Endothelial cell of umbilical vein (primary cell): Measurements from ENCODE around the gene VPS16. TPM values are rescaled to one million over a fixed set of nuclear protein-coding genes. Genes with fewer than 3 reads are reported as not detected.

ENCODE experiments used
- BruUV-seq: library from RNA; stranded (reverse); fragments of 400-500 nt; replicated peaks from 2 replicates; lab custom pipeline; 2021; lab: Mats Ljungman, UMichigan
- CTCF ChIA-PET: fragments of 300-600, 350-600 bp; sonication (Branson Sonifier 250); formaldehyde crosslinking; loops from one replicate; lab custom pipeline; 2021; ENCODE audit warnings: antibody characterized with exemption, inconsistent platforms; lab: Charles Lee
- POLR2A ChIA-PET: fragments of 300-600, 350-600 bp; sonication (Branson Sonifier 250); formaldehyde crosslinking; loops from one replicate; lab custom pipeline; 2021; ENCODE audit warnings: antibody characterized with exemption, inconsistent platforms; lab: Charles Lee
- DNase-seq: peaks from one replicate; pipeline ENCODE4 v3.0.0-alpha.2; 2011; ENCODE audit warnings: low read depth, low spot score
- FAIRE-seq: peaks from 2 replicates; lab custom pipeline; 2011; peaks lifted over from hg19 to GRCh38; lab: Jason Lieb, UNC
- H2AFZ ChIP-seq: 2 replicates; pipeline ENCODE4 v1.6.0; 2012; ENCODE audit warnings: low read depth, low read length, control low read depth, inconsistent platforms
- H3K27ac ChIP-seq: 2 replicates; pipeline ENCODE4 v1.5.1; 2011; ENCODE audit warnings: low read depth, mild to moderate bottlenecking, control low read depth, low read length, moderate library complexity; ENCODE audit not compliant: insufficient read depth
- H3K27me3 ChIP-seq, 2 experiments: 2 replicates each; pipeline versions ENCODE4 v1.6.0 to v1.6.1; 2011; ENCODE audit warnings: low read length in 2 of 2, mixed read lengths in 1 of 2; ENCODE audit not compliant: control insufficient read depth in 2 of 2, insufficient read depth in 2 of 2
- H3K36me3 ChIP-seq, 2 experiments: 2 replicates in 1 of 2; 3 replicates in 1 of 2; pipeline ENCODE4 v1.5.1; 2011; ENCODE audit warnings: low read length in 2 of 2, mild to moderate bottlenecking in 1 of 2, moderate library complexity in 1 of 2; ENCODE audit not compliant: control insufficient read depth in 2 of 2, insufficient read depth in 2 of 2; ENCODE audit errors: extremely low read depth in 1 of 2
- H3K4me1 ChIP-seq: 3 replicates; pipeline ENCODE4 v1.5.1; 2011; ENCODE audit warnings: mild to moderate bottlenecking, low read length; ENCODE audit not compliant: control insufficient read depth, insufficient read depth; ENCODE audit errors: extremely low read depth
- H3K4me2 ChIP-seq: 2 replicates; pipeline ENCODE4 v1.6.1; 2011; ENCODE audit warnings: low read length, control low read depth, mixed read lengths; ENCODE audit not compliant: insufficient read depth
- H3K4me3 ChIP-seq, 3 experiments: fragments of 200-600 bp in 1 of 3; sonication (generic), shearing (Covaris generic) in 1 of 3; replicated peaks in 1 of 3; 2 replicates each; pipeline ENCODE4 v1.5.1; 2011 to 2016; ENCODE audit warnings: control low read depth in 3 of 3, low read length in 3 of 3, mild to moderate bottlenecking in 2 of 3, inconsistent platforms in 1 of 3, low read depth in 1 of 3, moderate library complexity in 1 of 3; ENCODE audit not compliant: insufficient read depth in 1 of 3
- H3K79me2 ChIP-seq: 2 replicates; pipeline ENCODE4 v1.6.0; 2012; ENCODE audit warnings: low read length, inconsistent platforms; ENCODE audit not compliant: control insufficient read depth, insufficient read depth
- H3K9ac ChIP-seq: replicated peaks from 2 replicates; pipeline ENCODE3; 2011; ENCODE audit warnings: low read length, control low read depth; ENCODE audit not compliant: insufficient read depth; ENCODE audit errors: extremely low read depth
- H3K9me1 ChIP-seq: replicated peaks from 3 replicates; pipeline ENCODE4 v1.6.0; 2011; ENCODE audit warnings: mild to moderate bottlenecking, low read length; ENCODE audit not compliant: control insufficient read depth, insufficient read depth; ENCODE audit errors: extremely low read depth
- H3K9me3 ChIP-seq: replicated peaks from 2 replicates; pipeline ENCODE4 v1.5.1; 2012; ENCODE audit warnings: low read length, inconsistent platforms; ENCODE audit not compliant: control insufficient read depth, insufficient read depth
- H4K20me1 ChIP-seq: replicated peaks from 2 replicates; pipeline ENCODE3; 2011; ENCODE audit warnings: mild to moderate bottlenecking, low read length; ENCODE audit not compliant: control insufficient read depth, insufficient read depth; ENCODE audit errors: extremely low read depth
- CTCF ChIP-seq, 2 donors: IDR thresholded peaks; 1 replicate in 1 of 2; 2 replicates in 1 of 2; pipeline ENCODE4 v1.5.1; 2011; ENCODE audit warnings: low read length in 2 of 2, mild to moderate bottlenecking in 2 of 2, moderate library complexity in 2 of 2, control low read depth in 1 of 2, inconsistent platforms in 1 of 2, low read depth in 1 of 2; ENCODE audit not compliant: insufficient read depth in 1 of 2; ENCODE audit errors: extremely low read depth in 1 of 2
- EZH2 ChIP-seq: IDR thresholded peaks from 2 replicates; pipeline ENCODE4 v1.6.1; 2012; ENCODE audit warnings: borderline replicate concordance, low read depth, mild to moderate bottlenecking, moderate library complexity, low read length, inconsistent platforms; ENCODE audit not compliant: severe bottlenecking
- FOS ChIP-seq: IDR thresholded peaks from 2 replicates; pipeline ENCODE4 v1.6.1; 2011; ENCODE audit warnings: mild to moderate bottlenecking, low read length, moderate library complexity, borderline replicate concordance; ENCODE audit not compliant: insufficient read depth
- GATA2 ChIP-seq: IDR thresholded peaks from 2 replicates; pipeline ENCODE4 v1.7.0; 2011; ENCODE audit warnings: low read depth, mild to moderate bottlenecking, moderate library complexity, mixed read lengths, low read length; ENCODE audit not compliant: insufficient read length, insufficient read depth
- JUN ChIP-seq: IDR thresholded peaks from 2 replicates; pipeline ENCODE4 v1.6.1; 2011; ENCODE audit warnings: borderline replicate concordance, low read depth; ENCODE audit not compliant: insufficient read length, insufficient read depth
- MAX ChIP-seq: IDR thresholded peaks from 2 replicates; pipeline ENCODE4 v1.6.1; 2011; ENCODE audit not compliant: insufficient read depth, insufficient read length
- MYC ChIP-seq: IDR thresholded peaks from one replicate; pipeline ENCODE4 v1.6.1; 2011; ENCODE audit warnings: mild to moderate bottlenecking, low read depth, low read length
- POLR2A ChIP-seq: IDR thresholded peaks from 2 replicates; pipeline ENCODE4 v1.6.1; 2012; ENCODE audit warnings: low read depth, mild to moderate bottlenecking, control low read depth, low read length
- POLR2AphosphoS5 ChIP-seq: IDR thresholded peaks from 2 replicates; pipeline ENCODE4 v1.6.1; 2012; ENCODE audit warnings: low read depth, mild to moderate bottlenecking, control low read depth, low read length, moderate library complexity; ENCODE audit not compliant: insufficient read depth
- dilution Hi-C: fragments of 300-500 bp; cut with MboI; formaldehyde crosslinking; loops from one replicate; pipeline ENCODE4 v1.15.0; 2019; ENCODE audit warnings: low sequenced_read_pairs; ENCODE audit not compliant: extremely low pct_ligation_motif_present
- intact Hi-C: fragments of 100-400 bp; cut with micrococcal nuclease; formaldehyde crosslinking; loops from one replicate; pipeline ENCODE4 v1.10.0; 2022
- polyA plus RNA-seq, 4 experiments: library from polyadenylated mRNA; depleted of rRNA in 3 of 4; stranded (reverse) in 3 of 4; unstranded in 1 of 4; fragments of >200 nt; gene quantifications; 2 replicates each; pipeline versions ENCODE4 v1.2.1 to v1.2.3, GENCODE V29; 2011 to 2012; ENCODE audit warnings: missing spikeins in 1 of 4
- total RNA-seq: library from RNA; stranded (reverse); gene quantifications from 2 replicates; pipeline ENCODE4 v1.2.3, GENCODE V29; 2021

Gene VPS16
- total and polyA plus RNA-seq, 2 donors (not counting 3 experiments of a cell fraction or from before 2014, with no cell fraction given), result 37.6 to 42.3 TPM

GRCh38 chr20:2846698-2847097 lies 6.2 kb downstream of the VPS16 start:
- Histone ChIP-seq H3K79me2 (no peaks in the 10 kb centered on the region), H3K4me1 (no peaks in the 10 kb centered on the region), H3K27me3 (no peaks in the 10 kb centered on the region), H3K27ac (no peak overlapping the region), H4K20me1 (no peaks in the 10 kb centered on the region), H3K36me3 (no peaks in the 10 kb centered on the region), H3K9me3 (no peaks in the 10 kb centered on the region), H3K9ac (no peak overlapping the region), H3K4me3 (no peak overlapping the region), H3K9me1 (no peaks in the 10 kb centered on the region), H3K4me2 (no peak overlapping the region), H2AFZ (no peak overlapping the region)
- FAIRE-seq (no peak), DNase-seq (no peak)
- TF ChIP-seq POLR2A, result no peak
- no peak for TF ChIP-seq MAX
- no peak for TF ChIP-seq GATA2
- TF ChIP-seq JUN, result no peak
- TF ChIP-seq CTCF (IDR thresholded peaks at IDR 0.05; ENCODE audit: extremely low read depth in 1 of 2, insufficient read depth in 1 of 2, low read depth in 1 of 2, low read length in 2 of 2), result no peak
- no peak for TF ChIP-seq FOS
- TF ChIP-seq POLR2AphosphoS5, result no peak
- no peak for TF ChIP-seq MYC
- no peak for TF ChIP-seq EZH2
- dilution Hi-C loops, result no loop called here
- BruUV-seq, result no TSS peak
- CTCF ChIA-PET, result interaction anchor here (0.7 to 1.7 kb wide), 2 partner anchors 10 to 94 kb away, joined by 4 read pairs; no protein-coding TSS in a partner anchor
- intact Hi-C loops, result no loop called here
- POLR2A ChIA-PET, result no interaction called here
